ENCODE measurements around the gene STXBP1.

Gene STXBP1

GRCh38 chr9:127567730-127568617, 44.1 kb upstream of the STXBP1 start:
- TF ChIP-seq GLIS2 (tag by site-specific recombination; IDR thresholded peaks at IDR 0.05) (0 out of 2 replicates have a peak, but pooled peaks have one; percentile 28), KLF8 (tag by site-specific recombination; IDR thresholded peaks at IDR 0.05) (0 out of 2 replicates have a peak, but pooled peaks have one; percentile 17), ZNF280C (tag by site-specific recombination; IDR thresholded peaks at IDR 0.05) (no peak), ZNF692 (tag by site-specific recombination; IDR thresholded peaks at IDR 0.05) (peak; percentile 66), ZXDB (tag by site-specific recombination; IDR thresholded peaks at IDR 0.05) (peak; percentile 91), ZBTB20 (tag by site-specific recombination; IDR thresholded peaks at IDR 0.05) (peak; percentile 88), PATZ1 (tag by site-specific recombination; IDR thresholded peaks at IDR 0.05) (peak; percentile 55), OVOL3 (tag by site-specific recombination; IDR thresholded peaks at IDR 0.05) (no peak), ZBTB48 (tag by site-specific recombination; IDR thresholded peaks at IDR 0.05) (peak; percentile 55; the same call in 1 of the 2 replicates), ZNF549 (tag by site-specific recombination; IDR thresholded peaks at IDR 0.05) (no peak), ZBTB26 (tag by site-specific recombination; optimal IDR thresholded peaks at IDR 0.05) (peak; percentile 60), SP2 (tag by site-specific recombination; IDR thresholded peaks at IDR 0.05) (0 out of 2 replicates have a peak, but pooled peaks have one; percentile 9), ZNF768 (tag by site-specific recombination; IDR thresholded peaks at IDR 0.05) (no peak), ZFP69B (tag by site-specific recombination; IDR thresholded peaks at IDR 0.05) (peak; percentile 54; the same call in 1 of the 2 replicates)
- H3K9me3 ChIP-seq (ENCODE audit: control insufficient read depth, insufficient read depth, low read depth, low read length): no peaks in the 10 kb centered on the region
- POLR2A ChIA-PET: interaction anchor here (1.0 to 1.6 kb wide), 3 partner anchors 9 to 13 kb away, joined by 3 to 5 read pairs (median 3); no protein-coding TSS in a partner anchor
- no peaks in the 10 kb centered on the region for H3K36me3 ChIP-seq (ENCODE audit: control insufficient read depth in 2 of 2, insufficient read depth in 1 of 2, low read length in 2 of 2)
- CTCF ChIA-PET: interaction anchor here (0.5 to 1.0 kb wide), 5 partner anchors 20 to 626 kb away, joined by 3 to 4 read pairs (median 3); partner anchors contain the start of gene TOR2A
- H3K4me3 ChIP-seq (ENCODE audit: low read depth, low read length): peak overlapping the region; percentile 54
- peak overlapping the region; percentile 68; the same call in 1 of the 2 replicates for H3K27ac ChIP-seq (ENCODE audit: extremely low read depth, low read depth, low read length)
- H3K4me1 ChIP-seq (ENCODE audit: control insufficient read depth, insufficient read depth, low read length): peaks cover 9% of the 10 kb centered on the region; the same call in 1 of the 2 replicates

GRCh38 chr9:127568618-127568970, 43.5 kb upstream of the STXBP1 start:
- ChIA-PET CTCF (interaction anchor here (0.7 to 1.0 kb wide), 3 partner anchors 64 to 353 kb away, joined by 3 to 4 read pairs (median 3); partner anchors contain the start of gene TOR2A), POLR2A (interaction anchor here (1.6 kb wide), 1 partner anchor 11 kb away, joined by 3 read pairs; no protein-coding TSS in a partner anchor)
- peaks cover 9% of the 10 kb centered on the region; the same call in 1 of the 2 replicates for H3K4me1 ChIP-seq (ENCODE audit: control insufficient read depth, insufficient read depth, low read length)

More at GRCh38 chr9:127568618-127568970, 43.5 kb upstream of the STXBP1 start:
- H3K4me3 ChIP-seq (ENCODE audit: low read depth, low read length): peak overlapping the region; percentile 54
- H3K27ac ChIP-seq (ENCODE audit: extremely low read depth, low read depth, low read length): peak overlapping the region; percentile 68; the same call in 1 of the 2 replicates
- TF ChIP-seq WT1 (tag by site-specific recombination; IDR thresholded peaks at IDR 0.05) (no peak), FEZF1 (tag by site-specific recombination; IDR thresholded peaks at IDR 0.05) (no peak), ZEB2 (tag by site-specific recombination; IDR thresholded peaks at IDR 0.05) (no peak), ZNF555 (tag by site-specific recombination; conservative IDR thresholded peaks at IDR 0.05) (no peak), ZNF544 (tag by site-specific recombination; IDR thresholded peaks at IDR 0.05) (no peak), ZNF394 (tag by site-specific recombination; IDR thresholded peaks at IDR 0.05; ENCODE audit: borderline replicate concordance) (no peak), ZNF391 (tag by site-specific recombination; IDR thresholded peaks at IDR 0.05; ENCODE audit: borderline replicate concordance, low read depth) (no peak)
- no peaks in the 10 kb centered on the region for H3K36me3 ChIP-seq (ENCODE audit: control insufficient read depth in 2 of 2, insufficient read depth in 1 of 2, low read length in 2 of 2)
- H3K9me3 ChIP-seq (ENCODE audit: control insufficient read depth, insufficient read depth, low read depth, low read length): no peaks in the 10 kb centered on the region

All from HEK293 (cell line).